Measurements from ENCODE around the gene ARID1B. TPM values are rescaled to one million over a fixed set of nuclear protein-coding genes. Genes with fewer than 3 reads are reported as not detected.

ARID1B gene
- polyA plus RNA-seq, 1 donor from 2014 or later: 21.9 TPM

DNA sequence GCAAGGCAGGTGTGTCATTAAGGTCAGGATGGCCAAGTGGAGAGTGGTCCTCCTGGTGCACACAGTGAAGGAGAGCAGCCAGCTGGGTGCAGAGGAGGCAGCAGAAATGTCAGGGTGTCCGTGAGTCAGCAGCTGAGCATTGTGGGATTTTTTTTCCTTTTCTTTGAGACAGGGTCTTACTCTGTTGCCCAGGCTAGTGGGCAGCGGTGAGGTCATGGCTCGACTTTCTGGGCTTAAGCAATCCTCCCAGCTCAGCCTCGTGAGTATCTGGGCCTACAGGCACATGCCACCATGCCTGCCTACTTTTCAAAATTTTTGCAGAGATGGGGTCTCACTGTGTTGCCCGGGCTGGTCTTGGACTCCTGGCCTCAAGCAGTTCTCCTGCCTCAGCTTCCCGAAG lies 16.0 kb downstream of the ARID1B start:
- H3K27me3 Mint-ChIP-seq: peaks cover 5% of the 10 kb centered on the region
- H3K9me3 Mint-ChIP-seq: no peaks in the 10 kb centered on the region
- H3K27ac Mint-ChIP-seq: no peak overlapping the region
- peaks cover 72 to 89% (median 80%) of the 10 kb centered on the region in 3 donors for H3K4me1 Mint-ChIP-seq
- H3K4me3 Mint-ChIP-seq: peak overlapping the region in 3 of 4 donors; percentile 2 to 61 (median 54)
- H3K36me3 Mint-ChIP-seq: peaks cover 2% of the 10 kb centered on the region

DNA sequence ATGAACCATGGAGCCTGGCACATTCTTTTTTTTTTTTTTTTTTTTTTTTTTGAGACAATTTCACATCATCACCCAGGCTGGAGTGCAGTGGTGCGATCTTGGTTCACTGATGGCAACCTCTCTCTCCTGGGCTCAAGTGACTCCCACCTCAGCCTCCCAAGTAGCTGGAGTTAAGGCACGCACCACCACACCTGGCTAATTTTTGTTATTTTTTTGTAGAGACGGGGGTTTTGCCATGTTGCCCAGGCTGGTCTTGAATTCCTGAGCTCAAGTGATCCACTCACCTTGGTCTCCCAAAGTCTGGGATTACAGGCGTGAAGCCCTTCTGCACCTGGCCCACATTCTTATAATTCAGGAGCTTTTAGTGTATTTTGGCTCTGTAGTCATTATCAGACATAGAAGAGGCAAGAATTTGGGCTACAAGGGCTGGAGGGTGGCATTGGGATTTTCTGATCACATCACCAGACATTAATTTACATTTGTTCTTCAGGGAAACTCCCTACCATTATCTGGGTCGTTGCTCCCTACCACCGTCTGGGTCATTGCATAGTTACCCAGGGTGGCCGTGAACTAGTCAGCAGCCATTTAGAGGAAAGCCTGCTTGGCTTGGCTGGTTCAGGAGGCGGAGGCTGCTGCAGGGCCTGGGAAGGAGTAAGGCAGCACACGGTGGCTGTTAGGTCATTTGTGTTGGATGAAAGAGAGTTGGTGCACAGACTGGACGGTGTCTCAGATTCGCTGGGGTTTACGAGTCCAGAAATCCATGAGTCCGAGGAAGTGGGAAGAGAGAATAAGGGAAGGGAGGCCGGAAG lies 17.6 kb downstream of the ARID1B start:
- peaks cover 5% of the 10 kb centered on the region for H3K27me3 Mint-ChIP-seq
- no peaks in the 10 kb centered on the region for H3K9me3 Mint-ChIP-seq
- H3K4me3 Mint-ChIP-seq: peak overlapping the region; percentile 63 to 93 (median 80)
- H3K27ac Mint-ChIP-seq: peak overlapping the region; percentile 79 to 99 (median 93)
- H3K4me1 Mint-ChIP-seq: peaks cover 68 to 85% (median 70%) of the 10 kb centered on the region in 3 donors
- peaks cover 2% of the 10 kb centered on the region for H3K36me3 Mint-ChIP-seq

DNA sequence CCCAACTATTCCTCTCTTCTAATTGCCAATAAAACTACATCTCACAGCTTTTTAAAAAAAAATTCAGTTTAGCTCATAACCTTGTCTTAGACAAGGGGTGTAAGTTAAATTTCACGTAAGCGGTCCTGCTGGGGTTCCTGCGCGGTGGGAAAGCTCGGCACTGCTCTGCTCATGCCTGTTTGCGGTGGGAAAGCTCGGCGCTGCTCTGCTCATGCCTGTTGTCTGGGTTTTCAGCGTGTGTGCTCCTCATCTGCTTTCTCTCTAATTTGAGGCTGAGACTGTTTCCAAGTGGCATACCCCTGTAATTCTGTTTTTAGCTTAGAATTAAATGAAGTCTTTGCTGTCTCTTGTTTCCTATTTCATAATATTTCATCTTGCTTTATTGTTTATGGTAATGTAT lies 18.6 kb downstream of the ARID1B start:
- peak overlapping the region; percentile 63 to 93 (median 80) for H3K4me3 Mint-ChIP-seq
- peaks cover 5% of the 10 kb centered on the region for H3K27me3 Mint-ChIP-seq
- peaks cover 2% of the 10 kb centered on the region for H3K36me3 Mint-ChIP-seq
- H3K4me1 Mint-ChIP-seq: peaks cover 62 to 76% (median 63%) of the 10 kb centered on the region in 3 donors
- no peaks in the 10 kb centered on the region for H3K9me3 Mint-ChIP-seq
- H3K27ac Mint-ChIP-seq: peak overlapping the region; percentile 79 to 99 (median 93)

GRCh38 chr6:156796627-156797026 lies 19.4 kb downstream of the ARID1B start:
- Mint-ChIP-seq H3K27ac (peak overlapping the region in 1 of 3 donors; percentile 99), H3K4me3 (peak overlapping the region in 2 of 4 donors; percentile 34 to 81), H3K36me3 (peaks cover 2% of the 10 kb centered on the region), H3K9me3 (no peaks in the 10 kb centered on the region), H3K27me3 (peaks cover 3% of the 10 kb centered on the region), H3K4me1 (peaks cover 55 to 72% (median 56%) of the 10 kb centered on the region in 3 donors)

DNA sequence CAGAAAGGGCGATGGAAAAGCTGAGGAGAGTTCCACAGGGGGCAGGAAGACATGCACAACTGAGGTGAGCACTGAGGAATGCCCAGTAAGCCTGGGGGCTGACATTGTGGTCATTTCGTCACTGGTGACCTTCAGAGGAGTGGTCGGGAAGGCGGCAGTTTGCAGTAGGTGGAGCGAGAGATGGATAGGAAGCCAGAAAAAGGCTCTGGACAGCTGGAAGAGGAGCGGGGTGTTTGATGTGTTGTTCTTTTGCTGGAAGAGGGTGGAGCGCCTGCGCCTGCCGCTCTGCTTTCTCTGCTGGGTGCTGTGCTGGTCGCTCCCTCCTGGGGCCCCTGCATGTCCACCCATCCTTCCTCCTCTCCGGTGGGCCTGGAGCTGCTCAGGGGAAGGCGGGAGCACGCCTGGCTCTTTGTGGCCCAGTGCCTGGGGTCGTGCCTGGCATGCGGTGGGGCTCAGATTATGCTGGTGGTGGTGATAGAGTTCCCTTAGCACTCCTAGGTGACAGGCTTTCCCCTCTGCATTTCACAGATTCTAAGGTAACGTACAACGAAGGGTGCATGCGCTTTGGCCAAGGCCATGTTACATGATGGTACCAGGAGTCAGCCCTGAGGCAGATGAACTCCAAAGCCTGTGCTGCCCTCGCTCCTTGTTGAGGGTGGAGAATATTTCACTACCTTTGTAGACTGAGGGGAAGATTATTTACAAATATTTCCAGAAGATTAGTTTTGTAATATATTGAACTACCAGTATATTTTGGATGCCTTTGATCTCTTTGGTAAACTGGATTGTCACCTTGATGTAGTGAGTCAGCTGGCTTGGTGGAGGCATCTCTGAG lies 20.9 kb downstream of the ARID1B start:
- Mint-ChIP-seq H3K27ac (no peak overlapping the region), H3K4me3 (peak overlapping the region in 1 of 4 donors; percentile 28), H3K4me1 (peaks cover 50 to 69% (median 51%) of the 10 kb centered on the region in 3 donors), H3K9me3 (no peaks in the 10 kb centered on the region), H3K27me3 (peaks cover 3% of the 10 kb centered on the region), H3K36me3 (peaks cover 4% of the 10 kb centered on the region)

GRCh38 chr6:156801712-156802111 lies 24.5 kb downstream of the ARID1B start:
- H3K27ac Mint-ChIP-seq: peak overlapping the region in 2 of 3 donors; percentile 22 to 39
- H3K4me3 Mint-ChIP-seq: peak overlapping the region in 1 of 4 donors; percentile 49
- H3K4me1 Mint-ChIP-seq: peaks cover 37 to 61% (median 50%) of the 10 kb centered on the region in 3 donors
- H3K27me3 Mint-ChIP-seq: peaks cover 3% of the 10 kb centered on the region
- no peaks in the 10 kb centered on the region for H3K9me3 Mint-ChIP-seq
- H3K36me3 Mint-ChIP-seq: peaks cover 2% of the 10 kb centered on the region

DNA sequence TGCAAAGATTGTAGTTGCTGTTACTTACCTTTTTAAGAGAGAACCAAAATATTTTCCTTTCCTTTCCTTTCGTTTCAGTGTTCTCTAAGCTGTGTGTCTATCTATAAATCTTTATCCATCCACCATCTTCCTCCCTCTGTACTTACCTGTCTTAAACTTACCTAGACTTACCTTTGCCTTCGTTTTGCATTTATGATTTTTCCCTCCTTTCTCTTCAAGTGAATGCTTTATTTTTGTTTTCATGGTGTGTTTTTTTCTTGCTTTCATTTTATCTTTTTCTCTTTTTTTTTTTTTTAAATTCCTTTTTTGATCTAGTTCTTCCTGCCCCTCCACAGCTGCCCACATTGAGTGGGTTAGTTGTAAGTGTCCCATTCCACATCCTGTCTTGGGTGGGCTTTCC lies 26.2 kb downstream of the ARID1B start:
- H3K9me3 Mint-ChIP-seq: no peaks in the 10 kb centered on the region
- no peaks in the 10 kb centered on the region for H3K27me3 Mint-ChIP-seq
- H3K27ac Mint-ChIP-seq: no peak overlapping the region
- H3K36me3 Mint-ChIP-seq: peaks cover 2% of the 10 kb centered on the region
- H3K4me3 Mint-ChIP-seq: peak overlapping the region in 1 of 4 donors; percentile 2
- peaks cover 38 to 60% (median 53%) of the 10 kb centered on the region in 3 donors for H3K4me1 Mint-ChIP-seq

GRCh38 chr6:156804402-156804801 lies 27.2 kb downstream of the ARID1B start:
- H3K4me1 Mint-ChIP-seq: peaks cover 37 to 61% (median 56%) of the 10 kb centered on the region in 3 donors
- no peak overlapping the region for H3K27ac Mint-ChIP-seq
- H3K9me3 Mint-ChIP-seq: no peaks in the 10 kb centered on the region
- no peaks in the 10 kb centered on the region for H3K27me3 Mint-ChIP-seq
- H3K36me3 Mint-ChIP-seq: peaks cover 2% of the 10 kb centered on the region
- peak overlapping the region in 1 of 4 donors; percentile 72 for H3K4me3 Mint-ChIP-seq

- Mint-ChIP-seq H3K36me3 (peaks cover 2% of the 10 kb centered on the region), H3K4me3 (peak overlapping the region in 1 of 4 donors; percentile 17), H3K9me3 (no peaks in the 10 kb centered on the region), H3K27ac (peak overlapping the region; percentile 32 to 47 (median 45)), H3K4me1 (peaks cover 45 to 73% (median 71%) of the 10 kb centered on the region in 3 donors), H3K27me3 (no peaks in the 10 kb centered on the region)
Observed at GRCh38 chr6:156806155-156806554, 29.0 kb downstream of the ARID1B start.

GRCh38 chr6:156807028-156807427 lies 29.9 kb downstream of the ARID1B start:
- Mint-ChIP-seq H3K9me3 (no peaks in the 10 kb centered on the region), H3K27ac (peak overlapping the region in 2 of 3 donors; percentile 18 to 45), H3K4me3 (peak overlapping the region in 2 of 4 donors; percentile 45 to 84), H3K4me1 (peaks cover 46 to 82% (median 73%) of the 10 kb centered on the region in 3 donors), H3K36me3 (peaks cover 2% of the 10 kb centered on the region), H3K27me3 (no peaks in the 10 kb centered on the region)

GRCh38 chr6:156807795-156808194 lies 30.6 kb downstream of the ARID1B start:
- no peaks in the 10 kb centered on the region for H3K27me3 Mint-ChIP-seq
- H3K4me3 Mint-ChIP-seq: peak overlapping the region in 3 of 4 donors; percentile 30 to 84 (median 70)
- H3K9me3 Mint-ChIP-seq: no peaks in the 10 kb centered on the region

GRCh38 chr6:156808287-156808686 lies 31.1 kb downstream of the ARID1B start:
- Mint-ChIP-seq H3K4me3 (peak overlapping the region in 3 of 4 donors; percentile 30 to 84 (median 63)), H3K4me1 (peaks cover 47 to 79% (median 74%) of the 10 kb centered on the region in 3 donors), H3K9me3 (no peaks in the 10 kb centered on the region), H3K36me3 (no peaks in the 10 kb centered on the region), H3K27ac (peak overlapping the region in 2 of 3 donors; percentile 20 to 95), H3K27me3 (no peaks in the 10 kb centered on the region)

More at GRCh38 chr6:156807795-156808194, 30.6 kb downstream of the ARID1B start:
- H3K4me1 Mint-ChIP-seq: peaks cover 49 to 84% (median 76%) of the 10 kb centered on the region in 3 donors
- H3K27ac Mint-ChIP-seq: peak overlapping the region in 1 of 3 donors; percentile 20
- peaks cover 2% of the 10 kb centered on the region for H3K36me3 Mint-ChIP-seq

DNA sequence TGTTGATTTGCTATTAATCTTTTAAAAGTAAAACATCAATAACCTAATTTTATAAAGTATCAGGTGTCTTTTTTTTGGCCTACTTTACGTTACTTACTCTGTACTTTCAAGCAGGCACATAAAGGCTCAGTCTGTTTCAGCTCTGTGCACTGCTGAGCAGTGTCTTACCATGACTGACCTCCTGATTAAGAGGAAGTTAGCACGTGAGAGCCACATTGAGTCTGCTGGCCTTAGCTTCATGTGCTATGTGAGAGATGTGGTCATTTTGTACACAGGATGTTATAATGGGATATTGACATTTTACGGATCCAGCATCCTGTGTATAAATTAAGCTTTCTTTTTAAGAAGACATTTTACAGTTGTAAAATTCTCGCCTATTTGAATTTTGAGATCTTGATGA lies 31.9 kb downstream of the ARID1B start:
- H3K4me1 Mint-ChIP-seq: peaks cover 47 to 72% (median 71%) of the 10 kb centered on the region in 3 donors
- H3K4me3 Mint-ChIP-seq: peak overlapping the region in 2 of 4 donors; percentile 35 to 49
- no peaks in the 10 kb centered on the region for H3K36me3 Mint-ChIP-seq
- H3K27ac Mint-ChIP-seq: peak overlapping the region; percentile 1 to 95 (median 89)
- no peaks in the 10 kb centered on the region for H3K9me3 Mint-ChIP-seq
- no peaks in the 10 kb centered on the region for H3K27me3 Mint-ChIP-seq

DNA sequence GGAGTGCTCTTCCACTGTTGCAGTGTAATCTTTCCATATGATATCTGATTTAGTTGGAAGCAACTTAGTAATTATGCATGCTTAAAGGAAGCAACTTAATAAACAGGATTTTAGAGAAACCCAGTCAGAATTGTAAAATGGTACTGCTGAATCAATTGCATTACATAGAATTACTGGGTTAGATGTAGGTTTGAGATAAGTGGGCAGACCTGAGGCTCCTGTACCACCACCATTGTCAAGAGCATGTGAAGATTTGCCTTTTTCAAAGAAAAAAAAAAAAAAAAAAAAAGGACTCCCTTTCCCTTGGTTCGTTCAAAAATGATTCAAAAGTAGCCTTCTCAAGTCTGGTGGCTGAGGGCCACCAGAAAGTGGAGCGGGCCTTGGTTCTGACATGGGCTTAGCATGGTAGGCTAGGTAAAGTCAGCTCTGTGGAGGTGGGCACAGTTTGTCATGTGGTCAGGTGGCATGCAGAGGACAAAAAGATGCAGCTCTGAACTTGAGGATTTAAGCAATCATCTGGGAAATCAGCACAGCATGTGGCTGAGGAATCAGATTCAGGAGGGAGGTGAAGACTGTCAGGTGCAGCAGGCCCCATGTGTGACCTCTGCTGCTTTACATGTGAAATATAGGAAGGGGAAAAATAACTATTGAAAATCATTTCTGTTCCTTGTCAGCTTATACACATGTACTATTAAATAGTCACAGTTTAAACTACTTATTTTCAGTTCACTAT lies 32.4 kb downstream of the ARID1B start:
- no peaks in the 10 kb centered on the region for H3K27me3 Mint-ChIP-seq
- H3K36me3 Mint-ChIP-seq: no peaks in the 10 kb centered on the region
- H3K9me3 Mint-ChIP-seq: no peaks in the 10 kb centered on the region
- H3K4me3 Mint-ChIP-seq: peak overlapping the region in 3 of 4 donors; percentile 12 to 70 (median 69)
- H3K4me1 Mint-ChIP-seq: peaks cover 53 to 74% (median 72%) of the 10 kb centered on the region in 3 donors
- peak overlapping the region; percentile 1 to 95 (median 89) for H3K27ac Mint-ChIP-seq

All from IgD-negative memory B cell (primary cell).